ENCODE results near the gene SMARCA4. TPM values are rescaled to one million over a fixed set of nuclear protein-coding genes. Genes with fewer than 3 reads are reported as not detected.

The SMARCA4 gene
- total RNA-seq, 2 experiments from 2014 or later: 97.0 to 98.7 TPM

DNA sequence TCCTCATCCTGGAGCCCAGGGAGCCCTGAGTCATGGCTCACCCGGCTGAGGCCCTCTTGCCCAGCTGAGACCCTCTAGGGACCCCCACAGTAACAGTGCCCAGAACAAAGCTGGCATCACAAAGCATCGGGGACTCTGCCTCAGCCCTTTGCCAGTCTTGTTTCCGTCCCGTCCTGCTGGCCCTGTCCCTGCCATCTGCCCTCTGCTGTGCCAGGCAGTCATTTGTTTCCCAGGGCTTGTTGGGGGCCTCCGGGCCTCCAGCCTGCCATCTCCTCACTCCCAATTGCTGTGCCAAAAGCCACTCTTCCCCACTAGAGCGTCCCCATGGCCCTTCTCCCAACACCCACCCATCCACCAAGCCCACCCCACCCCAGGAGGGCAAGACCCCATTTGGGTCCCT lies 64.2 kb downstream of the SMARCA4 start:
- Mint-ChIP-seq H3K36me3 (ENCODE audit: low read depth) (peaks cover 21% of the 10 kb centered on the region), H3K9me3 (no peaks in the 10 kb centered on the region), H3K27me3 (no peaks in the 10 kb centered on the region), H3K4me3 (no peak overlapping the region), H3K4me1 (ENCODE audit: low read depth) (no peaks in the 10 kb centered on the region), H3K27ac (no peak overlapping the region)
- no peak for DNase-seq
- no peak for TF ChIP-seq CTCF (IDR thresholded peaks at IDR 0.05)
- no peak for ATAC-seq
- ChIA-PET CTCF (no interaction called here), POLR2A (interaction anchor here (1.2 kb wide), 1 partner anchor 85 kb away, joined by 3 read pairs; no protein-coding TSS in a partner anchor)
- intact Hi-C loops (cut with micrococcal nuclease): no loop called here

DNA sequence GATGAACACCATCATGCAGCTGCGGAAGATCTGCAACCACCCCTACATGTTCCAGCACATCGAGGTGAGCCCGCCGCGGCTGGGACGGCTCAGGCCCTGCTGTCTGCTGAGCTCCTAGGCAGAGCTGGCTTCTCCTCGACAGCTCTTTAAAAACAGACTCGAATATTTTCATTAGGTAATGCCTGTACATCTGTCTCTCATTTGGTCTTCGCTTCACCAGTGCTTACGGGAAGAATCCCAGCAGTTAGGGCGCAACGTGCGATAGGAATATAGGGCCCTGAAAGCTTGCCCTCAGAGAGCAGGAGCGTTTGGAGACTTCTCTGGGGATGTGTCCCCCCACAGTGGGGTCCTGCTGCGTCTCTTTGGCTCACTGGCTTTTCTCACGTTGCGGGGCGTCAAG lies 64.6 kb downstream of the SMARCA4 start:
- Mint-ChIP-seq H3K27ac (no peak overlapping the region), H3K4me1 (ENCODE audit: low read depth) (no peaks in the 10 kb centered on the region), H3K36me3 (ENCODE audit: low read depth) (peaks cover 23% of the 10 kb centered on the region), H3K9me3 (no peaks in the 10 kb centered on the region), H3K27me3 (no peaks in the 10 kb centered on the region), H3K4me3 (no peak overlapping the region)
- ATAC-seq (no peak), DNase-seq (no peak)
- intact Hi-C loops (cut with micrococcal nuclease): no loop called here
- ChIA-PET CTCF (no interaction called here), POLR2A (interaction anchor here (1.2 kb wide), 1 partner anchor 86 kb away, joined by 3 read pairs; no protein-coding TSS in a partner anchor)
- no peak for TF ChIP-seq CTCF (IDR thresholded peaks at IDR 0.05)

- H3K4me1 Mint-ChIP-seq (ENCODE audit: low read depth): no peaks in the 10 kb centered on the region
- H3K4me3 Mint-ChIP-seq: no peak overlapping the region
- no peaks in the 10 kb centered on the region for H3K9me3 Mint-ChIP-seq
- POLR2A ChIA-PET: interaction anchor here (1.2 kb wide), 1 partner anchor 86 kb away, joined by 3 read pairs; no protein-coding TSS in a partner anchor
- no peak for TF ChIP-seq CTCF (IDR thresholded peaks at IDR 0.05)
- H3K27me3 Mint-ChIP-seq: no peaks in the 10 kb centered on the region
- peaks cover 19% of the 10 kb centered on the region for H3K36me3 Mint-ChIP-seq (ENCODE audit: low read depth)
- ATAC-seq (no peak), DNase-seq (no peak)
- CTCF ChIA-PET: no interaction called here
- no peak overlapping the region for H3K27ac Mint-ChIP-seq
- intact Hi-C loops (cut with micrococcal nuclease): no loop called here
Observed at GRCh38 chr19:11025997-11026396, 65.2 kb downstream of the SMARCA4 start.

DNA sequence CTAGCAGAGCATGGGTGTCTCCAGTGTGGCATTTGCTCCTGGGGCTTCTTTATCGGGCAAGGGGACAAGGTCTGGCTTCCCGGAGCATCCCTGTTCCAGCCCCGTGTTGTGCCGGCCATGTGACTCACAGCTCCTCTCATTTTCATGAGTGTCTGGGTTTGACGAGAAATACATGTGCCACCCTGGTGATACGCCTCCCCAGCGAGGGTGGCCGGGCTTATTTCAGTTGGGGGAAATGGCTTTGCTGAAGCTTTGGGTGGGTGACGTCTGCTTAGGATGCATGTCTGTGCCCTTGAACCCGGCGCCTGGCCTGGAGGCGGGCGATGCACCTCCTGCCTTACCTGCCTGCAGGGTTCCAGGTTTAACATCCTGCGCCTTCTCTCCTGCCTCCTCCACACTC lies 66.6 kb downstream of the SMARCA4 start:
- DNase-seq: no peak
- Mint-ChIP-seq H3K27me3 (no peaks in the 10 kb centered on the region), H3K9me3 (no peaks in the 10 kb centered on the region), H3K36me3 (ENCODE audit: low read depth) (peaks cover 21% of the 10 kb centered on the region), H3K27ac (no peak overlapping the region), H3K4me3 (no peak overlapping the region), H3K4me1 (ENCODE audit: low read depth) (no peaks in the 10 kb centered on the region)
- CTCF ChIA-PET: interaction anchor here (0.7 to 1.6 kb wide), 4 partner anchors 8 to 91 kb away, joined by 3 to 9 read pairs (median 5); no protein-coding TSS in a partner anchor
- POLR2A ChIA-PET: interaction anchor here (0.6 kb wide), 1 partner anchor 770 kb away, joined by 3 read pairs; no protein-coding TSS in a partner anchor
- intact Hi-C loops (cut with micrococcal nuclease): no loop called here
- TF ChIP-seq CTCF (IDR thresholded peaks at IDR 0.05): no peak
- ATAC-seq: no peak

DNA sequence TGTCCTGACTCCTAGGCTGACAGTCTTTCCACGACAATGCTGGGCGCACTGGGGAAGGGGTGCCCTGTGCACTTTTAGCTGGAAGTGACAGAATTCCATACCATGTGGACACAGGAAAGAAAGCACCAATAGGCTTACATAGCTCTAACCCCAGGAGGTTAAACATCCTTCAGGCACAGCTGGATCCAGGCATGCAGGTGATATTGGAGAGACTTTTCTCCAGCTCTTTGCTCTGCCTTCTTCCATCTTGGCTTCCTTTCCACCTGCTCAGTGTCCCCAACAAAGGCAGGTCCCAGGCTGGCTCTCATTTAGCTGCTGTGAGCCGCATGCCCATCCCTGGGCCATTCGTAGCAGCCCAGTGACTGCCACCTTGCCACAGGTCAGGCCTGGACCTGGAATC lies 67.3 kb downstream of the SMARCA4 start:
- CTCF ChIA-PET: interaction anchor here (1.4 to 1.6 kb wide), 2 partner anchors 89 to 92 kb away, joined by 5 to 9 read pairs; no protein-coding TSS in a partner anchor
- Mint-ChIP-seq H3K36me3 (ENCODE audit: low read depth) (peaks cover 22% of the 10 kb centered on the region), H3K27ac (no peak overlapping the region), H3K4me1 (ENCODE audit: low read depth) (no peaks in the 10 kb centered on the region), H3K9me3 (no peaks in the 10 kb centered on the region), H3K4me3 (no peak overlapping the region), H3K27me3 (no peaks in the 10 kb centered on the region)
- intact Hi-C loops (cut with micrococcal nuclease): no loop called here
- POLR2A ChIA-PET: no interaction called here
- DNase-seq (no peak), ATAC-seq (no peak)
- TF ChIP-seq CTCF (IDR thresholded peaks at IDR 0.05): no peak

All from activated CD8-positive, alpha-beta T cell treated with anti-CD3 and anti-CD28 coated beads for 36 hours (primary cell).